GM23338 (cell line): ENCODE results near the gene MTNR1B. TPM values are rescaled to one million over a fixed set of nuclear protein-coding genes. Genes with fewer than 3 reads are reported as not detected.

Experiments
- ATAC-seq: fragments of 200-7000 bp; cut with Tn5 transposase; 3 replicates; pipeline ENCODE4 v1.9.1; 2020
- DNase-seq: peaks from one replicate; pipeline ENCODE4 v3.0.0-alpha.2; 2015; ENCODE audit warnings: low spot score
- H2AFZ ChIP-seq: fragments of 200-600 bp; sonication (generic); 2 replicates; pipeline ENCODE4 v1.8.0; 2016; ENCODE audit warnings: antibody characterized with exemption, mild to moderate bottlenecking, moderate library complexity
- H3F3A ChIP-seq: fragments of 200-600 bp; sonication (generic); replicated peaks from 2 replicates; pipeline ENCODE4 v1.8.0; 2017; ENCODE audit warnings: antibody characterized with exemption, mixed run types, low read depth
- H3K27ac ChIP-seq: fragments of 200-600 bp; sonication (generic); 2 replicates; pipeline ENCODE4 v1.6.1; 2016; ENCODE audit warnings: low read depth
- H3K27me3 ChIP-seq: fragments of 200-600 bp; sonication (generic); 2 replicates; pipeline ENCODE4 v1.8.0; 2016; ENCODE audit warnings: mild to moderate bottlenecking, mixed run types, moderate library complexity; ENCODE audit not compliant: insufficient read depth
- H3K36me3 ChIP-seq: fragments of 200-600 bp; sonication (generic); 2 replicates; pipeline ENCODE4 v1.8.0; 2016; ENCODE audit warnings: mild to moderate bottlenecking; ENCODE audit not compliant: insufficient read depth
- H3K4me1 ChIP-seq: fragments of 200-600 bp; sonication (generic); 2 replicates; pipeline ENCODE4 v1.8.0; 2016; ENCODE audit warnings: mild to moderate bottlenecking, moderate library complexity; ENCODE audit not compliant: insufficient read depth
- H3K4me2 ChIP-seq: fragments of 200-600 bp; sonication (generic); 2 replicates; pipeline ENCODE4 v1.7.1; 2017; ENCODE audit warnings: mixed run types
- H3K4me3 ChIP-seq: fragments of 200-600 bp; sonication (generic); 2 replicates; pipeline ENCODE4 v1.6.1; 2016; ENCODE audit warnings: mixed run types
- H3K79me2 ChIP-seq: fragments of 200-600 bp; sonication (generic); replicated peaks from 2 replicates; pipeline ENCODE4 v1.8.0; 2017; ENCODE audit warnings: mild to moderate bottlenecking; ENCODE audit not compliant: insufficient read depth
- H3K9me2 ChIP-seq: fragments of 200-600 bp; sonication (generic); 2 replicates; pipeline ENCODE4 v1.8.0; 2017; ENCODE audit not compliant: insufficient read depth
- H4K20me1 ChIP-seq: fragments of 200-600 bp; sonication (generic); replicated peaks from 2 replicates; pipeline ENCODE4 v1.8.0; 2017; ENCODE audit warnings: mild to moderate bottlenecking; ENCODE audit not compliant: insufficient read depth
- H3K27ac Mint-ChIP-seq: 2 replicates; pipeline ENCODE4 v1.8.0; 2020; ENCODE audit warnings: inconsistent platforms, mild to moderate bottlenecking, moderate library complexity, mixed read lengths
- H3K27me3 Mint-ChIP-seq: 3 replicates; pipeline ENCODE4 v1.8.0; 2022; ENCODE audit warnings: low read depth, mild to moderate bottlenecking, moderate library complexity, mixed read lengths, inconsistent platforms; ENCODE audit not compliant: insufficient read depth, poor library complexity
- H3K36me3 Mint-ChIP-seq: 3 replicates; pipeline ENCODE4 v1.8.0; 2021; ENCODE audit warnings: low read depth, mild to moderate bottlenecking, inconsistent platforms, moderate library complexity, mixed read lengths
- H3K4me1 Mint-ChIP-seq: 3 replicates; pipeline ENCODE4 v1.8.0; 2020; ENCODE audit warnings: mild to moderate bottlenecking, inconsistent platforms, mixed read lengths
- H3K4me3 Mint-ChIP-seq: 3 replicates; pipeline ENCODE4 v1.8.0; 2021; ENCODE audit warnings: moderate library complexity, mild to moderate bottlenecking, inconsistent platforms, mixed read lengths
- H3K9me3 Mint-ChIP-seq: 3 replicates; pipeline ENCODE4 v1.8.0; 2020; ENCODE audit warnings: moderate library complexity, mild to moderate bottlenecking, inconsistent platforms, mixed read lengths
- CREB1 ChIP-seq: fragments of 250-450 bp; sonication (Bioruptor Pico); IDR thresholded peaks from 2 replicates; pipeline ENCODE4 v1.5.0; 2020; ENCODE audit warnings: low read depth, mild to moderate bottlenecking, moderate library complexity
- EZH2 ChIP-seq: fragments of 200-600 bp; sonication (generic); IDR thresholded peaks from one replicate; pipeline ENCODE4 v1.8.0; 2017; ENCODE audit warnings: antibody characterized with exemption, mild to moderate bottlenecking, low read depth; ENCODE audit not compliant: unreplicated experiment
- EZH2phosphoT487 ChIP-seq: fragments of 200-600 bp; sonication (generic); IDR thresholded peaks from one replicate; pipeline ENCODE4 v1.8.1; 2018; ENCODE audit warnings: antibody characterized with exemption; ENCODE audit not compliant: unreplicated experiment
- JUNB ChIP-seq: IDR thresholded peaks from one replicate; pipeline ENCODE4 v1.6.1; 2016; ENCODE audit warnings: antibody characterized with exemption; ENCODE audit not compliant: unreplicated experiment
- NANOG ChIP-seq: IDR thresholded peaks from 2 replicates; pipeline ENCODE4 v1.6.1; 2016; ENCODE audit warnings: antibody characterized with exemption, borderline replicate concordance
- POLR2AphosphoS5 ChIP-seq: IDR thresholded peaks from 2 replicates; pipeline ENCODE4 v1.6.1; 2016; ENCODE audit warnings: antibody characterized with exemption, low read depth
- STAT1 ChIP-seq: IDR thresholded peaks from one replicate; pipeline ENCODE4 v1.6.1; 2016; ENCODE audit warnings: antibody characterized with exemption; ENCODE audit not compliant: unreplicated experiment
- ZNF114 ChIP-seq: fragments of 250-450 bp; sonication (Bioruptor Pico); IDR thresholded peaks from 2 replicates; pipeline ENCODE4 v1.5.0; 2020; ENCODE audit warnings: mild to moderate bottlenecking, moderate library complexity
- ZNF331 ChIP-seq: fragments of 250-450 bp; sonication (Bioruptor Pico); IDR thresholded peaks from 2 replicates; pipeline ENCODE4 v1.5.0; 2020; ENCODE audit warnings: low read depth, mild to moderate bottlenecking, moderate library complexity
- polyA plus RNA-seq: library from polyadenylated mRNA; unstranded; fragments of >200 nt; fragmentation: Nextera tagmentation; extraction: Ambion mirVana; gene quantifications from 2 replicates; pipeline ENCODE4 v1.2.1, GENCODE V29; 2016
- total RNA-seq: library from RNA; depleted of rRNA; stranded (reverse); fragments of >200 nt; shearing (Covaris generic); gene quantifications from 2 replicates; pipeline ENCODE4 v1.2.3, GENCODE V29; 2014
- TF ChIP-seq, protein P1 (sequence below), 2 experiments: fragments of 200-600 bp in 1 of 2; sonication (generic) in 1 of 2; conservative IDR thresholded peaks; 2 replicates each; pipeline versions ENCODE4 v1.5.1 to v1.6.1; 2016 to 2017; ENCODE audit warnings: antibody characterized with exemption in 2 of 2, low read depth in 2 of 2, mild to moderate bottlenecking in 2 of 2, moderate library complexity in 1 of 2
- TF ChIP-seq, protein P2 (sequence below): IDR thresholded peaks from 2 replicates; pipeline ENCODE4 v1.6.1; 2016; ENCODE audit warnings: antibody characterized with exemption
- TF ChIP-seq, protein P3 (sequence below): IDR thresholded peaks from one replicate; pipeline ENCODE4 v1.6.1; 2018; ENCODE audit warnings: antibody characterized with exemption; ENCODE audit not compliant: unreplicated experiment
- TF ChIP-seq, protein P4 (sequence below): fragments of 250-450 bp; sonication (Bioruptor Pico); IDR thresholded peaks from 2 replicates; pipeline ENCODE4 v1.5.0; 2020; ENCODE audit warnings: mild to moderate bottlenecking, moderate library complexity

The MTNR1B gene
- total and polyA plus RNA-seq, 2 experiments from 2014 or later, result not detected

DNA sequence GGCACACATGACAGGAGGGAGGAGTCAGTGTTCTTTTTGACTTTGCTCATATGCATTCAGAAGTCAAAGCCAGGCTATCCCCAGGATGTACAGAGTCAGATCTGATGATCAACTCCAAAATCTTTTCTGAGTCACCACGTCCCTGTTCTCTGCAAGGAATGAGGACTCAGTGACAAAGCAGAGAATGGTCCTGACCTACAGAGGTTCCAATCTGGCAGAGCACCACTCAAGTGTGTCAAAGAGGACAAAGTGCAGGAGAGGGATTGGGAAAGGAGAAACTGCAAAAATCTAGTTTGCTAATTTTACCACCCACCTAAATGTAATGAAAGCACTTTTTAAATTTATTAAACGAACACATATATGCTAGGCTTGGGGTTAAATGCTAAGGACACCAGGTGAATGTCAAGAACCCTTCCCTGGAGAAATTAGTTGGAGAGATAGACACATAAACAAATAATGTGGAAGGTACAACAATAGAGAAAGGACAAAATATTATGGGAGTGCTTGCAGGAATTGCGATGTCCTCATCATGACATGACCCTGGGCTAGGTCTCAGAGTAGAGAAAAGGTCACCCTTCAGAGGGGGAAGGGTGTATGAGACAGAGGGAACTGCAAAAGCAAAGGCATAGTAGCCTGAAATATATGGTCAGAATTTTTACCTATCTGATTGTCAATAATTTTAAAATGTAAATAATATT lies 56.3 kb downstream of the MTNR1B start:
- TF ChIP-seq STAT1 (no peak), ZNF114 (CRISPR knock-in tag) (no peak), CREB1 (CRISPR knock-in tag) (no peak), EZH2 (no peak), POLR2AphosphoS5 (no peak), NANOG (no peak), ZNF331 (CRISPR knock-in tag) (no peak), JUNB (no peak), EZH2phosphoT487 (no peak)
- TF ChIP-seq, protein P1, sequence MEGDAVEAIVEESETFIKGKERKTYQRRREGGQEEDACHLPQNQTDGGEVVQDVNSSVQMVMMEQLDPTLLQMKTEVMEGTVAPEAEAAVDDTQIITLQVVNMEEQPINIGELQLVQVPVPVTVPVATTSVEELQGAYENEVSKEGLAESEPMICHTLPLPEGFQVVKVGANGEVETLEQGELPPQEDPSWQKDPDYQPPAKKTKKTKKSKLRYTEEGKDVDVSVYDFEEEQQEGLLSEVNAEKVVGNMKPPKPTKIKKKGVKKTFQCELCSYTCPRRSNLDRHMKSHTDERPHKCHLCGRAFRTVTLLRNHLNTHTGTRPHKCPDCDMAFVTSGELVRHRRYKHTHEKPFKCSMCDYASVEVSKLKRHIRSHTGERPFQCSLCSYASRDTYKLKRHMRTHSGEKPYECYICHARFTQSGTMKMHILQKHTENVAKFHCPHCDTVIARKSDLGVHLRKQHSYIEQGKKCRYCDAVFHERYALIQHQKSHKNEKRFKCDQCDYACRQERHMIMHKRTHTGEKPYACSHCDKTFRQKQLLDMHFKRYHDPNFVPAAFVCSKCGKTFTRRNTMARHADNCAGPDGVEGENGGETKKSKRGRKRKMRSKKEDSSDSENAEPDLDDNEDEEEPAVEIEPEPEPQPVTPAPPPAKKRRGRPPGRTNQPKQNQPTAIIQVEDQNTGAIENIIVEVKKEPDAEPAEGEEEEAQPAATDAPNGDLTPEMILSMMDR (conservative IDR thresholded peaks at IDR 0.05; ENCODE audit: low read depth in 2 of 2), result no peak
- TF ChIP-seq, protein P2, sequence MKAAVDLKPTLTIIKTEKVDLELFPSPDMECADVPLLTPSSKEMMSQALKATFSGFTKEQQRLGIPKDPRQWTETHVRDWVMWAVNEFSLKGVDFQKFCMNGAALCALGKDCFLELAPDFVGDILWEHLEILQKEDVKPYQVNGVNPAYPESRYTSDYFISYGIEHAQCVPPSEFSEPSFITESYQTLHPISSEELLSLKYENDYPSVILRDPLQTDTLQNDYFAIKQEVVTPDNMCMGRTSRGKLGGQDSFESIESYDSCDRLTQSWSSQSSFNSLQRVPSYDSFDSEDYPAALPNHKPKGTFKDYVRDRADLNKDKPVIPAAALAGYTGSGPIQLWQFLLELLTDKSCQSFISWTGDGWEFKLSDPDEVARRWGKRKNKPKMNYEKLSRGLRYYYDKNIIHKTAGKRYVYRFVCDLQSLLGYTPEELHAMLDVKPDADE, result no peak
- TF ChIP-seq, protein P3, sequence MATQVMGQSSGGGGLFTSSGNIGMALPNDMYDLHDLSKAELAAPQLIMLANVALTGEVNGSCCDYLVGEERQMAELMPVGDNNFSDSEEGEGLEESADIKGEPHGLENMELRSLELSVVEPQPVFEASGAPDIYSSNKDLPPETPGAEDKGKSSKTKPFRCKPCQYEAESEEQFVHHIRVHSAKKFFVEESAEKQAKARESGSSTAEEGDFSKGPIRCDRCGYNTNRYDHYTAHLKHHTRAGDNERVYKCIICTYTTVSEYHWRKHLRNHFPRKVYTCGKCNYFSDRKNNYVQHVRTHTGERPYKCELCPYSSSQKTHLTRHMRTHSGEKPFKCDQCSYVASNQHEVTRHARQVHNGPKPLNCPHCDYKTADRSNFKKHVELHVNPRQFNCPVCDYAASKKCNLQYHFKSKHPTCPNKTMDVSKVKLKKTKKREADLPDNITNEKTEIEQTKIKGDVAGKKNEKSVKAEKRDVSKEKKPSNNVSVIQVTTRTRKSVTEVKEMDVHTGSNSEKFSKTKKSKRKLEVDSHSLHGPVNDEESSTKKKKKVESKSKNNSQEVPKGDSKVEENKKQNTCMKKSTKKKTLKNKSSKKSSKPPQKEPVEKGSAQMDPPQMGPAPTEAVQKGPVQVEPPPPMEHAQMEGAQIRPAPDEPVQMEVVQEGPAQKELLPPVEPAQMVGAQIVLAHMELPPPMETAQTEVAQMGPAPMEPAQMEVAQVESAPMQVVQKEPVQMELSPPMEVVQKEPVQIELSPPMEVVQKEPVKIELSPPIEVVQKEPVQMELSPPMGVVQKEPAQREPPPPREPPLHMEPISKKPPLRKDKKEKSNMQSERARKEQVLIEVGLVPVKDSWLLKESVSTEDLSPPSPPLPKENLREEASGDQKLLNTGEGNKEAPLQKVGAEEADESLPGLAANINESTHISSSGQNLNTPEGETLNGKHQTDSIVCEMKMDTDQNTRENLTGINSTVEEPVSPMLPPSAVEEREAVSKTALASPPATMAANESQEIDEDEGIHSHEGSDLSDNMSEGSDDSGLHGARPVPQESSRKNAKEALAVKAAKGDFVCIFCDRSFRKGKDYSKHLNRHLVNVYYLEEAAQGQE, result no peak
- TF ChIP-seq, protein P4, sequence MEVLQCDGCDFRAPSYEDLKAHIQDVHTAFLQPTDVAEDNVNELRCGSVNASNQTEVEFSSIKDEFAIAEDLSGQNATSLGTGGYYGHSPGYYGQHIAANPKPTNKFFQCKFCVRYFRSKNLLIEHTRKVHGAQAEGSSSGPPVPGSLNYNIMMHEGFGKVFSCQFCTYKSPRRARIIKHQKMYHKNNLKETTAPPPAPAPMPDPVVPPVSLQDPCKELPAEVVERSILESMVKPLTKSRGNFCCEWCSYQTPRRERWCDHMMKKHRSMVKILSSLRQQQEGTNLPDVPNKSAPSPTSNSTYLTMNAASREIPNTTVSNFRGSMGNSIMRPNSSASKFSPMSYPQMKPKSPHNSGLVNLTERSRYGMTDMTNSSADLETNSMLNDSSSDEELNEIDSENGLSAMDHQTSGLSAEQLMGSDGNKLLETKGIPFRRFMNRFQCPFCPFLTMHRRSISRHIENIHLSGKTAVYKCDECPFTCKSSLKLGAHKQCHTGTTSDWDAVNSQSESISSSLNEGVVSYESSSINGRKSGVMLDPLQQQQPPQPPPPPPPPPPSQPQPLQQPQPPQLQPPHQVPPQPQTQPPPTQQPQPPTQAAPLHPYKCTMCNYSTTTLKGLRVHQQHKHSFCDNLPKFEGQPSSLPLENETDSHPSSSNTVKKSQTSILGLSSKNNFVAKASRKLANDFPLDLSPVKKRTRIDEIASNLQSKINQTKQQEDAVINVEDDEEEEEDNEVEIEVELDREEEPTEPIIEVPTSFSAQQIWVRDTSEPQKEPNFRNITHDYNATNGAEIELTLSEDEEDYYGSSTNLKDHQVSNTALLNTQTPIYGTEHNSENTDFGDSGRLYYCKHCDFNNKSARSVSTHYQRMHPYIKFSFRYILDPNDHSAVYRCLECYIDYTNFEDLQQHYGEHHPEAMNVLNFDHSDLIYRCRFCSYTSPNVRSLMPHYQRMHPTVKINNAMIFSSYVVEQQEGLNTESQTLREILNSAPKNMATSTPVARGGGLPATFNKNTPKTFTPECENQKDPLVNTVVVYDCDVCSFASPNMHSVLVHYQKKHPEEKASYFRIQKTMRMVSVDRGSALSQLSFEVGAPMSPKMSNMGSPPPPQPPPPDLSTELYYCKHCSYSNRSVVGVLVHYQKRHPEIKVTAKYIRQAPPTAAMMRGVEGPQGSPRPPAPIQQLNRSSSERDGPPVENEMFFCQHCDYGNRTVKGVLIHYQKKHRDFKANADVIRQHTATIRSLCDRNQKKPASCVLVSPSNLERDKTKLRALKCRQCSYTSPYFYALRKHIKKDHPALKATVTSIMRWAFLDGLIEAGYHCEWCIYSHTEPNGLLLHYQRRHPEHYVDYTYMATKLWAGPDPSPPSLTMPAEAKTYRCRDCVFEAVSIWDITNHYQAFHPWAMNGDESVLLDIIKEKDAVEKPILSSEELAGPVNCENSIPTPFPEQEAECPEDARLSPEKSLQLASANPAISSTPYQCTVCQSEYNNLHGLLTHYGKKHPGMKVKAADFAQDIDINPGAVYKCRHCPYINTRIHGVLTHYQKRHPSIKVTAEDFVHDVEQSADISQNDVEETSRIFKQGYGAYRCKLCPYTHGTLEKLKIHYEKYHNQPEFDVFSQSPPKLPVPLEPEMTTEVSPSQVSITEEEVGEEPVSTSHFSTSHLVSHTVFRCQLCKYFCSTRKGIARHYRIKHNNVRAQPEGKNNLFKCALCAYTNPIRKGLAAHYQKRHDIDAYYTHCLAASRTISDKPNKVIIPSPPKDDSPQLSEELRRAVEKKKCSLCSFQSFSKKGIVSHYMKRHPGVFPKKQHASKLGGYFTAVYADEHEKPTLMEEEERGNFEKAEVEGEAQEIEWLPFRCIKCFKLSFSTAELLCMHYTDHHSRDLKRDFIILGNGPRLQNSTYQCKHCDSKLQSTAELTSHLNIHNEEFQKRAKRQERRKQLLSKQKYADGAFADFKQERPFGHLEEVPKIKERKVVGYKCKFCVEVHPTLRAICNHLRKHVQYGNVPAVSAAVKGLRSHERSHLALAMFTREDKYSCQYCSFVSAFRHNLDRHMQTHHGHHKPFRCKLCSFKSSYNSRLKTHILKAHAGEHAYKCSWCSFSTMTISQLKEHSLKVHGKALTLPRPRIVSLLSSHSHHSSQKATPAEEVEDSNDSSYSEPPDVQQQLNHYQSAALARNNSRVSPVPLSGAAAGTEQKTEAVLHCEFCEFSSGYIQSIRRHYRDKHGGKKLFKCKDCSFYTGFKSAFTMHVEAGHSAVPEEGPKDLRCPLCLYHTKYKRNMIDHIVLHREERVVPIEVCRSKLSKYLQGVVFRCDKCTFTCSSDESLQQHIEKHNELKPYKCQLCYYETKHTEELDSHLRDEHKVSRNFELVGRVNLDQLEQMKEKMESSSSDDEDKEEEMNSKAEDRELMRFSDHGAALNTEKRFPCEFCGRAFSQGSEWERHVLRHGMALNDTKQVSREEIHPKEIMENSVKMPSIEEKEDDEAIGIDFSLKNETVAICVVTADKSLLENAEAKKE (CRISPR knock-in tag), result no peak
- H3K27ac ChIP-seq, result no peak overlapping the region
- H4K20me1 ChIP-seq, result no peaks in the 10 kb centered on the region
- Mint-ChIP-seq H3K36me3 (no peaks in the 10 kb centered on the region), H3K27ac (no peak overlapping the region), H3K27me3 (no peaks in the 10 kb centered on the region), H3K9me3 (no peaks in the 10 kb centered on the region), H3K4me1 (0 out of 3 replicates have a peak, but pooled peaks cover 3% of the 10 kb centered on the region), H3K4me3 (no peak overlapping the region)
- no peaks in the 10 kb centered on the region for H3K9me2 ChIP-seq
- no peaks in the 10 kb centered on the region for H3K36me3 ChIP-seq
- H3K4me1 ChIP-seq, result no peaks in the 10 kb centered on the region
- H3K27me3 ChIP-seq, result no peaks in the 10 kb centered on the region
- no peaks in the 10 kb centered on the region for H3K79me2 ChIP-seq
- no peaks in the 10 kb centered on the region for H3F3A ChIP-seq
- no peak for DNase-seq
- no peak overlapping the region for H3K4me2 ChIP-seq
- no peak overlapping the region for H3K4me3 ChIP-seq
- no peak overlapping the region for H2AFZ ChIP-seq
- ATAC-seq, result no peak
